DND-41 (cell line): Measurements from ENCODE around the gene DYSF.

Source experiments
- ATAC-seq: fragments of 200-7000 bp; cut with Tn5 transposase; 3 replicates; pipeline ENCODE4 v1.9.1; 2021; ENCODE audit warnings: low read depth; ENCODE audit not compliant: insufficient read depth
- DNase-seq: peaks from one replicate; pipeline ENCODE4 v3.0.0-alpha.2; 2020
- H2AFZ ChIP-seq: 2 replicates; pipeline ENCODE4 v1.6.0; 2012; ENCODE audit warnings: low read depth, low read length
- H3K27ac ChIP-seq: 2 replicates; pipeline ENCODE4 v1.5.1; 2012; ENCODE audit warnings: low read length, inconsistent platforms
- H3K27me3 ChIP-seq: fragments of 200-600 bp; sonication (generic); 2 replicates; pipeline ENCODE4 v1.6.0; 2012; ENCODE audit warnings: low read length, mild to moderate bottlenecking, inconsistent platforms; ENCODE audit not compliant: insufficient read depth, poor library complexity
- H3K36me3 ChIP-seq: 2 replicates; pipeline ENCODE4 v1.5.1; 2012; ENCODE audit warnings: low read length, inconsistent platforms; ENCODE audit not compliant: insufficient read depth
- H3K4me1 ChIP-seq: 2 replicates; pipeline ENCODE4 v1.5.1; 2012; ENCODE audit warnings: mild to moderate bottlenecking, low read length; ENCODE audit not compliant: insufficient read depth
- H3K4me2 ChIP-seq: 2 replicates; pipeline ENCODE4 v1.6.0; 2012; ENCODE audit warnings: mild to moderate bottlenecking, moderate library complexity, low read length, inconsistent platforms; ENCODE audit not compliant: insufficient read depth
- H3K4me3 ChIP-seq, 2 experiments: fragments of 200-600 bp in 1 of 2; shearing (Covaris generic) in 1 of 2; 2 replicates each; pipeline ENCODE4 v1.5.1; 2012 to 2016; ENCODE audit warnings: inconsistent platforms in 2 of 2, low read length in 2 of 2, mild to moderate bottlenecking in 2 of 2, low read depth in 1 of 2, moderate library complexity in 1 of 2
- H3K79me2 ChIP-seq: 2 replicates; pipeline ENCODE4 v1.6.0; 2012; ENCODE audit warnings: low read length, inconsistent platforms; ENCODE audit not compliant: insufficient read depth
- H3K9ac ChIP-seq: 2 replicates; pipeline ENCODE4 v1.6.0; 2012; ENCODE audit warnings: low read depth, mild to moderate bottlenecking, inconsistent platforms, low read length, moderate library complexity
- H3K9me3 ChIP-seq: 2 replicates; pipeline ENCODE4 v1.5.1; 2012; ENCODE audit warnings: low read length, moderate library complexity, mild to moderate bottlenecking, inconsistent platforms; ENCODE audit not compliant: insufficient read depth, severe bottlenecking
- H4K20me1 ChIP-seq: 2 replicates; pipeline ENCODE4 v1.6.0; 2012; ENCODE audit warnings: low read length; ENCODE audit not compliant: insufficient read depth
- EZH2 ChIP-seq: IDR thresholded peaks from 3 replicates; pipeline ENCODE4 v1.6.1; 2012; ENCODE audit warnings: borderline replicate concordance, low read depth, mild to moderate bottlenecking, moderate library complexity, low read length, inconsistent platforms; ENCODE audit not compliant: severe bottlenecking
- TF ChIP-seq, protein P1 (sequence below): IDR thresholded peaks from 2 replicates; pipeline ENCODE4 v1.5.1; 2012; ENCODE audit warnings: borderline replicate concordance, low read length, moderate library complexity, mild to moderate bottlenecking; ENCODE audit not compliant: poor library complexity, severe bottlenecking; ENCODE audit errors: extremely low read depth

DYSF gene

DNA sequence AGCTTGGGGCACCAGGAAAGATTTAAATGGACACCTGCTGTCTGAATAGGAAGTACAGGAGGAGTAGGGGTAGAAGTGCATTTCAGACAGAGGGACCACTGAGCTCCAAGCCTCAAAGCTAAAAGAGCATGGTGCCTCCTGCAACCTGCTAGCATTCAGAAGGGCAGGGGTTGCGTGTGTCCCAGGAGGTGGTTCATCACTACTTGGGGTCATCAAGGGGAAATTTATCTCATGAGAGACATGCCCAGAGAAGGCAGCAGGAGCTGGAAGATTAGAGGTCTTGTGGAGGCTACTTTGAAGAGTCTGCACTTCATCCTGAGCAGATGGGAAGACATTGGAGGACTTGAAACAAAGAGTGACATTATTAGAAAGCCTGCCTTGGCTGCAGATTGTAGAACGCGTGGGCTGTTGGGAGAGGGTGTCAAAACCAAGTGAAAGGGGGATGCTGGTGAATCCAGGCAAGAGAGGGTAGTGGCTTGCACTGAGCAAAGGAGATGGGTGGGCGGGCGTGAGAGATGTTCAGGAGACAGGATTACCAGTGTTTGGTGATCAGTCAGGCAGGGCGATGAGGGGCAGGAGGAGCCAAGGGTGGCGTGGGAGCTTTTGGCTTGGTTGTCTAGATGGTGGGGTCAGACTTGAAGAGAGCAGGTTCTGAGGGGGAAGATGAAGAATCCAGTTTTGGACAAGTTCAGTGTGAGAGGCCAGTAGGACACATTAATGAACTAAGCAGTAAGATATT lies 154.0 kb downstream of the DYSF start:
- Histone ChIP-seq H3K4me2 (no peak overlapping the region), H3K79me2 (no peaks in the 10 kb centered on the region), H4K20me1 (no peaks in the 10 kb centered on the region), H3K4me3 (no peak overlapping the region), H3K27me3 (peaks cover 8% of the 10 kb centered on the region), H3K9ac (no peak overlapping the region), H3K36me3 (no peaks in the 10 kb centered on the region), H2AFZ (no peak overlapping the region), H3K4me1 (no peaks in the 10 kb centered on the region), H3K27ac (no peak overlapping the region), H3K9me3 (no peaks in the 10 kb centered on the region)
- DNase-seq (no peak), ATAC-seq (no peak)
- TF ChIP-seq EZH2 = no peak
- TF ChIP-seq, protein P1, sequence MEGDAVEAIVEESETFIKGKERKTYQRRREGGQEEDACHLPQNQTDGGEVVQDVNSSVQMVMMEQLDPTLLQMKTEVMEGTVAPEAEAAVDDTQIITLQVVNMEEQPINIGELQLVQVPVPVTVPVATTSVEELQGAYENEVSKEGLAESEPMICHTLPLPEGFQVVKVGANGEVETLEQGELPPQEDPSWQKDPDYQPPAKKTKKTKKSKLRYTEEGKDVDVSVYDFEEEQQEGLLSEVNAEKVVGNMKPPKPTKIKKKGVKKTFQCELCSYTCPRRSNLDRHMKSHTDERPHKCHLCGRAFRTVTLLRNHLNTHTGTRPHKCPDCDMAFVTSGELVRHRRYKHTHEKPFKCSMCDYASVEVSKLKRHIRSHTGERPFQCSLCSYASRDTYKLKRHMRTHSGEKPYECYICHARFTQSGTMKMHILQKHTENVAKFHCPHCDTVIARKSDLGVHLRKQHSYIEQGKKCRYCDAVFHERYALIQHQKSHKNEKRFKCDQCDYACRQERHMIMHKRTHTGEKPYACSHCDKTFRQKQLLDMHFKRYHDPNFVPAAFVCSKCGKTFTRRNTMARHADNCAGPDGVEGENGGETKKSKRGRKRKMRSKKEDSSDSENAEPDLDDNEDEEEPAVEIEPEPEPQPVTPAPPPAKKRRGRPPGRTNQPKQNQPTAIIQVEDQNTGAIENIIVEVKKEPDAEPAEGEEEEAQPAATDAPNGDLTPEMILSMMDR = no peak

DNA sequence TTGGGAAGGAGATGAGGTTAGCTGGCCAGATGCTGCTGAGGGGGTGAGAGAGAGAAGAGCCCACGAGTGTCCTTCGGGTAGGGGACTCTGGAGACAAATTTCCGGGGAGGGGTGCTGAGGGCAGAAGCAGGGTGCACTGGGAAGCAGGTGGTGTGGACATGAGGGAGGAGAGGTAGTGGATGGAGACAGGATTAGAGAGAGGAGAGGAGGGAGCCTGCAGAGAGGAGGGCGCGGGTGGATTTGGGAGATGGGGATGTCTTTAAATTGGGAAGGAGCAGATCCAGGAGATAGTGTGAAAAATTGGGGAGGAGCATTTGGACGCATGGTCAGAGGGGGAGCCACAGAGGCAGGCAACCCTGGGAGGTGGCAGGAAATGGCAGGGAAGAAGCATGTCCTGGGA lies 154.7 kb downstream of the DYSF start:
- no peak overlapping the region for H3K9ac ChIP-seq
- no peaks in the 10 kb centered on the region for H3K36me3 ChIP-seq
- H3K79me2 ChIP-seq = no peaks in the 10 kb centered on the region
- H4K20me1 ChIP-seq = no peaks in the 10 kb centered on the region
- no peak overlapping the region for H3K27ac ChIP-seq
- H3K27me3 ChIP-seq = peaks cover 8% of the 10 kb centered on the region
- DNase-seq (no peak), ATAC-seq (no peak)
- H3K4me2 ChIP-seq = no peak overlapping the region
- H2AFZ ChIP-seq = no peak overlapping the region
- no peaks in the 10 kb centered on the region for H3K9me3 ChIP-seq
- no peaks in the 10 kb centered on the region for H3K4me1 ChIP-seq
- H3K4me3 ChIP-seq = no peak overlapping the region
- TF ChIP-seq EZH2 = no peak
- TF ChIP-seq, protein P1 = no peak

DNA sequence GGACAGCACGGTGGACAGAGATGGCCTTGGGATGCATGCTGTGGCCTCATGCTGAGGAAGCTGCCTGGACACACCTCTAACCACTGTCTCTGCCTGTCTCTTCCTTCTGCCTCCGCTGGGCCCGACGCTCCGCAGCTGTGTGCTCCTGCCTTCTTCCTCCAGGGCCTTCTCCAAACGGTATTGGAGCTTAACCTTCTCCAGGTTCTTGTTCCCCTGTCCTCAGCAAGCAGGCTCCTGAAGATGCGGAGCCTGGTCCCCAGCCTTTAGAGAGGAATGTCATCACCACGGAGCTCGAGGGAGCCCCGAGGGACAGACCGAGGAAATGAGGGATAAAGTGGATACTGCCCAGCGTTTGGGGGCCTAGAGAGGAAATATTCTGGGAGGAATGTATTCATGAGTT lies 155.1 kb downstream of the DYSF start:
- no peak overlapping the region for H3K4me2 ChIP-seq

More for the DNA sequence above, 155.1 kb downstream of the DYSF start:
- no peak overlapping the region for H3K27ac ChIP-seq
- TF ChIP-seq EZH2 = no peak
- TF ChIP-seq, protein P1 = no peak
- DNase-seq = no peak
- no peak overlapping the region for H3K4me3 ChIP-seq
- H3K9ac ChIP-seq = no peak overlapping the region
- H3K27me3 ChIP-seq = peaks cover 8% of the 10 kb centered on the region
- no peaks in the 10 kb centered on the region for H3K4me1 ChIP-seq
- H2AFZ ChIP-seq = no peak overlapping the region
- no peak for ATAC-seq
- H3K9me3 ChIP-seq = no peaks in the 10 kb centered on the region
- H3K79me2 ChIP-seq = no peaks in the 10 kb centered on the region
- H3K36me3 ChIP-seq = no peaks in the 10 kb centered on the region
- H4K20me1 ChIP-seq = no peaks in the 10 kb centered on the region
